GM19239 (cell line): ENCODE results near the gene SLC50A1.
A peak's percentile ranks its signal among the peaks of the same experiment; 100 is the strongest.

Experiments
- DNase-seq: peaks from one replicate; pipeline ENCODE4 v3.0.0; 2011; ENCODE audit warnings: low spot score; ENCODE audit not compliant: insufficient read length
- FAIRE-seq: peaks from 2 replicates; lab custom pipeline; 2011; peaks lifted over from hg19 to GRCh38; lab: Jason Lieb, UNC

Gene SLC50A1

DNA sequence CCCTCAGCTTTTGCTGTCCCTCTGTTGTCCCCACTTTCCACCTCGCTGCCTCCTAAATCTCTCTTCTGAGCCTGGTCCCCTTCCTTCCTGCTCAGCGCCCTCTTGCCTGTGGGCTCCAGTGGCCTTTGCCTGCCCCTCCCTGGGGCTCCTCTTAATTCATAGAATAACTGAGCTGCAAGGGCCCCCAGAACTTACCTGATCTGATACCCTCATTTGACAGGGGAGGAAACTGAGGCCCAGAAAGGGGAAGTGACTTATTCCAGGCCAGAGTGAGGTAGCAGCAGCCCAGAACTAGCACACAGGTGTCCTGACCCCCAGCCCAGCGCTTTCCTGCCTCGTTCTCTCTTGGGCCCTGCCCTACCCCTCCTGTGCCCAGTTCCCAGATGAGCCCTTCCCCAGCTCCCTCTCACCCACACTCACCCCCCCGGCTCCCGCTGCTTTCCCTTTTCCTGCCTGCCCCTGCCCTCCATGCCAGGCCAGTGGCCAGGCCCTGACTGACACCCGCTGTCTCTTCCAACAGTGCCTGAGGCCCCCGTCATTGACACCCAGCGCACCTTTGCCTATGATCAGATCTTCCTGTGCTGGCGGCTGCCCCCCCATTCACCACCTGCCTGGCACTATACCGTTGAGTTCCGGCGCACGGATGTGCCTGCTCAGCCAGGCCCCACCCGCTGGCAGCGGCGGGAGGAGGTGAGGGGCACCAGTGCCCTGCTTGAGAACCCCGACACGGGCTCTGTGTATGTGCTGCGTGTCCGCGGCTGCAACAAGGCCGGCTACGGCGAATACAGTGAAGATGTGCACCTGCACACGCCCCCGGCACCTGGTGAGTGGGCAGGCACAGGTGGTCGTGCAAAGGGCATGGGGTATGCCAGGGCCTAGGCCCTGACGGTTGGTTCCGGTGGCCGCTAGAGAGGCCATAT is 43.7 kb downstream of the SLC50A1 start:
- FAIRE-seq (no peak), DNase-seq (no peak)

DNA sequence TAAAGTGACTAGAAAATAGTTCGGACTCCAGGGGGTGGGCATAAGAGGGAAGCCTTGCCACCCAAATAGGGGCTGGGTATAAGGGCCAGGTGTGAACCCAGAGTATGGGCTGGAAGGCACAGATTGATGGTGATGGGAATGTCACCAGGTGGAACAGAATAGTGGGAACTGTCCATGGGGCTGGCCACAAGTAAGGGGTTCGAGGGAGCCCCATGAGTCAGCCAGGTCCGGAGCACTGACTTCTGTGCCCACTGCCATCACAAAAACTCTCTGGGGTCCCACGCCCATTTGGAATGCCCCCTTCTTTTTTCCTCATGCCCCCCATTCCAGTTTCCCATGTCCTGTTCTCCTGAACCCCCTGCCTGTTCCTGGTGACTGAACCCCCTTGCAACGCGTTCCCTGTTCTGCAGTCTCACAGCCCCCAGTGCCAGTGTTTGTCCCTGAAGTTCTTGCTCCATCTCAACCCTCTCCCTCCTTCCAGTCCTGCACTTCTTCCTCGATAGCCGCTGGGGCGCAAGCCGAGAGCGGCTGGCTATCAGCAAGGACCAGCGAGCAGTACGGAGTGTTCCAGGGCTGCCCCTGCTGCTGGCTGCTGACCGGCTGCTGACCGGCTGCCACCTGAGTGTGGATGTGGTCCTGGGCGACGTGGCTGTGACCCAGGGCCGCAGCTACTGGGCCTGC is 45.9 kb downstream of the SLC50A1 start:
- DNase-seq (no peak), FAIRE-seq (no peak)

DNA sequence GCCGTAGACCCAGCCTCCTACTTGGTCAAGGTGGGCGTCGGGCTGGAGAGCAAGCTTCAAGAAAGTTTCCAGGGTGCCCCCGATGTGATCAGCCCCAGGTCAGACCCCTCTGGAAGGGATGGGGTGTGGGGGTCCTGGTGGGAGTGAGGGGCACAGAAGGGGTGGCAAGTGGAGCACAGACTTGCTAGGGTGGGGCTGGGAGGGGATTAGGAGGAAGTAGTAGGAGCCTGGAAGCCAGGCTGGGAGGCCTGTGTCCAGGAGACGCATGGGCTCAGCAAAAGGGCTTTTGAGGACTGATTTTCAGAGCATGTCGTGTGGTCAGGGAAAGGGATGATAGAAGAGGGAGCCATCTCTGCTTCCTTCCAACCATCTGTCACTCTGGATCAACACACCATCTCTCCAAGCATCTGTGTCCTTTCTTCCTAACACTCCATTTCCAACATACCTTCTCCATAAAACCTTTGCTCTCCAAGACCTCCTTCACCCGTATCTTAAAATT is 46.4 kb downstream of the SLC50A1 start:
- FAIRE-seq (no peak), DNase-seq (no peak)

DNA sequence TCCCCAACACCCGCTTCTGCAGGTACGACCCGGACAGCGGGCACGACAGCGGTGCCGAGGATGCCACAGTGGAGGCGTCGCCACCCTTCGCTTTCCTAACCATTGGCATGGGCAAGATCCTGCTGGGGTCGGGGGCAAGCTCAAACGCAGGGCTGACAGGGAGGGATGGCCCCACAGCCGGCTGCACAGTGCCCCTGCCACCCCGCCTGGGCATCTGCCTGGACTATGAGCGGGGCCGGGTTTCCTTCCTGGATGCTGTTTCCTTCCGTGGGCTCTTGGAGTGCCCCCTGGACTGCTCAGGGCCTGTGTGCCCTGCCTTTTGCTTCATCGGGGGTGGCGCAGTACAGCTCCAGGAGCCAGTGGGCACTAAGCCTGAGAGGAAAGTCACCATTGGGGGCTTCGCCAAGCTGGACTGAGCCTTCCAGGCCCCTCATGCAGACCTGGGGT is 48.1 kb downstream of the SLC50A1 start:
- no peak for DNase-seq
- FAIRE-seq = no peak

DNA sequence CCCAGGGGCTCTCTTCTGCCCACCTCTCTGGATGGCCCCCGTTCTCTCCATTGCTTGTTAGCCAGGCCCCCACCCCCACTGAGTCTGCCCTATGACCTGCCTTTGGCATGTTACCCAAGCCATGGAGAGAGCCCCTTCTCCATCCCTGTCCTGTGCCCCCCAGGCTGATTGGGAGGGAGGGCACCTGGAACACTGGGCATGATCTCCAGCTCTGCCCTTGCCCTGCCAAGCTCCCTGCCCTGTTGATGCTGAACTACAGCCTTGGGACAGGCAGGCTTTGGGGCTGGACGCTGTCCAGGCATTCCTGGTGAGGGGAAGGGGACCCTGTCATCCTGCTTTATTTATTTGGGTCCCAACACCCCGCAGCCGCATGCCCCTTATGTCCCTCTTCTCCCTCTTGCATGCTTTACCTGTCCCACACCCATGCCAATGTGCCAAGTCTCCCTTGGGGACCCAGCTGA is 48.7 kb downstream of the SLC50A1 start:
- DNase-seq (no peak), FAIRE-seq (no peak)

DNA sequence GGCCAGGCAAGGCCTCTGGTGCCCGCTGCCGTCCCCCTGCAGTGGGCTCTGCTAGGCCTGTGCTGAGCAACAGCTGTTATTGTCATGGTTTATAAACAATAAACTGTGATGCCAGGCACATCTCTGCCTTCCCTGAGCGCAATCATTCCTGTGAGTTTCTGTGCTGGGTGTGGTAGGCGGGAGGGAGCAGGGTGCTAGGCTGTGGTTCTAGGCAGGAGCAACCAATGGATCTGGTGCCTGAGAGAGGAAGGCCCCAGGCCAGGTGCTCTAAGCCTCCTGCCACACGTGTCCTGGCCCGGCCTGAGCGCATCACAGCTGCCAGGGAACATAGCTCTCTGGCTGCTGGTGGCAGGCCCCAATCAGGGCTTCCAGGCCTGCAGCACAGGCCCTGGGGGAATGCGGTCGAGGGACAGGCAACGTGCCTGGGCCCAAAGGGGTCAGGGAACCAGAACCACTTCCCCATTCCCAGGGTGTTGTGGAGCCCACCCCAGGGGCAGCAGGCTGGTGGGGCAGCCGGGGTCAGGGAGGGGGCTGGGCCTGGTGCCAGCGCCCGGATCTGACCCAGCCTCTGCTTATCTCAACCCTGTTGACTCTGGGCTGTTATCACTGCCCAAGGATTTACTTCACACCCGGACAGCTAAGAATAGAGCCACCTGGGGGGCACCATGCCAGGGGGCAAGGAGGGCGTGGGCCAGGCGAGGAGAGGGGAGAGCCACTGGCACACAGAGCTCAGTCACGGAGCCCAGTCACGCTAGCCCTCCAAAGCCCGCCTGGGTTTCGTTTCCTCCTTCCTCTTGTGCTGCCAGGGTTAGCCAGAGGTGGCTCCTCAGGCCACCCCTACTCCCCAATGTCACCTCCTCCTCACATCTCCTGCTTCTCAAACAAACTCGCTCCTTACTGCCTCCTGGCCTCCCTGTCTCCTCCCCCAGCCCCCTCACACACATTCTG is 49.5 kb downstream of the SLC50A1 start:
- DNase-seq (peak; percentile 98), FAIRE-seq (peak; percentile 89)

DNA sequence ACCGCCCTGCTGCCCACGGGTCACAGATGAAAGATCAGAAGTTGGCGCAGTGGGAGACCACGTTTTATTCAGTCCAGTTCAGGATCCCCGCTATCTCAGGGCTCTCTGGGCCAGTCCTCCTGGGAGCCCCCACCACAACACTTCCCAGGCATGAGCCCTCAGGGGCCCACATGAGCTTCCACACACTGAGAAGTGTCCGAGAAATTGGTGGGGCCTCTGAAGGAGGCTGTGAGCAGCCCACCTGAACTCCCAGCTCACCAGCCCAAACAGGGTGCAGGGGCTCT is 50.1 kb downstream of the SLC50A1 start:
- DNase-seq (no peak), FAIRE-seq (peak; percentile 23)

DNA sequence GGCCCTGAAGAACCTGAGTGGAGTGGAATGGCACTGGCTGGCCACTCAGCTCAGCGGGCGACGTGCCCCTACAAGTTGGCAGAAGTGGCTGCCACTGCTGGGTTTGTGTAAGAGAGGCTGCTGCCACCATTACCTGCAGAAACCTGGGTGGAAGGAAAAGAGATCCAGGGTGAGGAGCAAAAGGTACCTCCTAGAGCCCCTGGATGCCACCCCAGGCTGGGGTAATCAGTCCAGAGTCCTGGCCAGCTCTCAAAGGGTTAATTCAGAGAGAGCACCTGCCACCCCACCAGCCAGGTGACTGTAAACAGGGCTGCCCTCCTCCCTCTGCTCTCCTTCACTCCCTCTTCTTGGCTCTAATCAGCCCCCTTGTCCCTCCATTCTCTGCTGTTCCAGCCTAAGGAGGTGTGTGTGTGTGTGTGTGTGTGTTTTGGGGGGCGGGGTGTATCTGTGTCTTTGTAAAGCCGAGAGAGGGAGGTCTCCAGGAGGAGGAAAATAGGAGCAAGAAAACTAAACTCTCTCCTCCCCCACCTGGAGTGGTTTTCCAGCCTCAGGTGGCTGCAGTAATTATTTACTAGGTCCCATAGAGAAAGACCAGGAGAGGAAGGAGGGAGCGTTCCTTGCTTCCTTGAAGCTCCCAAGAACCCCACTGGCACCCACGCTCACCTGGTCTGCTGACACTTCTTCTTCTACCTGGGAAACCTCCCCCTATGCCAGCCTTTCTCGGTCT is 50.6 kb downstream of the SLC50A1 start:
- DNase-seq (no peak), FAIRE-seq (no peak)

DNA sequence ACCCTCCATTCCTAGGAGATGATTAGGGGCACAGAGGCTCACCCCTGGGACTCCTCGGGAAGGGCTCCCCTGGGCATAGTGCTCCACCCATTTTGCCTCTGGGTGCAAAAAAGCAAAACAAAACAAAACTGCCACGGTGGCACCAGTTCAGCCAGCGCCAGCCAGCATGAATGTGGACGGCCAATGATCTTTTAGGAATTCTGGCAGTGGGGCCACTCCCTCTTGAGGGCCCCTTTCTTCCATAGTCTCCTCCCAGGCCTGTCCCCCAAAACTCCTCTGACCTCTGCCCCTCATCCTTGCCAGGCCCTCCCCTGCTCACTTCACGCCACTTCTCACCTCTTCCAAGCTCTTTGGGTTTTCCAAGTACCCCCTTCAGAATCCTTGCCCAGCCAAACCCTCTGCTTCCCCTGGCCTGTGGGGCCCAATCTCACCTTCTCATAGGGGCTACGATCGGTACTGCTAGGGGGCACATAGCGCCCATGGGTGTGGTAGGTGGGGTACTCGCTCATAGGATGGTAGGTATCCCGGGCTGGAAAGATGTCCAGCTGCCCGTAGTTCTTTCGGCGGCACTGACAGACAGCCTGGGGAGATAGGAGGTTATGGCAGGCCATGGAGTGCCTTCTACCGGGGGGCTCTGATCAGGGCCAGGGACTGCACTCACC is 51.3 kb downstream of the SLC50A1 start:
- DNase-seq (no peak), FAIRE-seq (no peak)

DNA sequence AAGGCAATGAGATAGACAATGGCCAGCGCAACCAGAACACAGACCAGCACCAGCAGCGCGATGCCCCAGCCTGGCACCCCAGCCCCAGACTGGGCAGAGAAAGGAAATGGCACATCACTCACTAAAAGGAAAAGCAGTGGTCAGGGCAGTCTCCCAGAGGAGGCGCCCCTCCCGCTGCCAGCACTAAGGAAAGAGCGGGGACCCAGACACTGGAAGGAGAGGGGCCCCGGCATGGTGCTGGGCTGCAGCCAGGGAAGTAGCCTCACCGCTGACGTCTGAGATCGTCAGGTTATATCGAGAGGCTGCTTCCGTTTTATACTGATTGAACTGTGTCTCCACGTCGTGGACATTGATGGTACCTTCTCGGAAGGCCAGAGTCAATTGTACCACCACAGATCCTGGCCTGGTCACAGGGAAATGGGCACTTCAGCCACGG is 51.8 kb downstream of the SLC50A1 start:
- FAIRE-seq = no peak
- no peak for DNase-seq

DNA sequence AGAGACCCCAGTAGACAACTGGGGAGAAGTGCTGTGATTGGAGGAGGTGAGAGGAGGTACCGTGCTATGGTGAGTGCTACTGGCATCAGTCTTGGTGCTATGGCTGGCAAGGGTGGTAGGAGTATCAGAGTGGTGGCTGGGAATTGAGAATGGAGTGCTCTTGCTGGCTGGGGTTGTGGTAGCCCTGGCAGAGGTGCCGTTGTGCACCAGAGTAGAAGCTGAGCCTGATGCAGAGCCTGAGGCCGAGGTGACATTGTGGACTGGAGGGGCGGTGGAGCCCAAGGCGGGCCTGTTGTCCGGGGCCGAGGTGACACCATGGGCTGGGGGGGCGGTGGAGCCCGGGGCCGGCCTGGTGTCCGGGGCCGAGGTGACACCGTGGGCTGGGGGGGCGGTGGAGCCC is 52.6 kb downstream of the SLC50A1 start:
- DNase-seq = no peak

More for the DNA sequence above, 52.6 kb downstream of the SLC50A1 start:
- FAIRE-seq = no peak
